A549 (cell line): Measurements from ENCODE around the gene UGT1A9.

Experiments used
- CEBPB ChIP-seq, 2 experiments: fragments of >200 bp in 1 of 2; sonication (Bioruptor Twin) in 1 of 2; formaldehyde crosslinking in 1 of 2; IDR thresholded peaks; 2 replicates each; pipeline ENCODE4 v1.6.1; 2012 to 2016
- CTCF ChIP-seq: fragments of >200 bp; sonication (Bioruptor Twin); formaldehyde crosslinking; IDR thresholded peaks from 3 replicates; pipeline ENCODE4 v1.5.1; 2016
- JUN ChIP-seq, 2 experiments: fragments of >200 bp; sonication (Bioruptor Twin); formaldehyde crosslinking; IDR thresholded peaks; 2 replicates in 1 of 2; 3 replicates in 1 of 2; pipeline ENCODE4 v1.6.1; 2016 to 2017
- MAX ChIP-seq: IDR thresholded peaks from 2 replicates; pipeline ENCODE4 v1.6.1; 2012
- POLR2A ChIP-seq: IDR thresholded peaks from 2 replicates; pipeline ENCODE4 v1.6.1; 2012; ENCODE audit warnings: mild to moderate bottlenecking, low read length
- SREBF2 ChIP-seq: fragments of 450-650 bp; IDR thresholded peaks from 2 replicates; pipeline ENCODE4 v1.6.1; 2014; ENCODE audit warnings: mild to moderate bottlenecking, moderate library complexity

- no peak for TF ChIP-seq SREBF2
- TF ChIP-seq CTCF = no peak
- TF ChIP-seq JUN (IDR thresholded peaks at IDR 0.05) = no peak
- no peak for TF ChIP-seq CEBPB (IDR thresholded peaks at IDR 0.05)
- TF ChIP-seq POLR2A = no peak
- no peak for TF ChIP-seq MAX
Measured at GRCh38 chr2:233803994-233804393, 132.3 kb downstream of the UGT1A9 start.
